GM13976 (cell line): Measurements from ENCODE around the gene R3HDM2.
"Not testable (repeated sequence)": the region's sequence is repeated elsewhere in the genome, so short reads cannot be mapped to it uniquely, and the experiment has no call there.

Experiments used
- DNase-seq: peaks from one replicate; pipeline ENCODE4 v3.0.0; 2012; ENCODE audit warnings: low spot score
- in situ Hi-C: fragments of 300-500 bp; cut with MboI; formaldehyde crosslinking; loops from one replicate; pipeline ENCODE4 v1.12.0; 2022; ENCODE audit warnings: low sequenced_read_pairs, mixed read lengths, inconsistent platforms; ENCODE audit not compliant: unreplicated experiment
- TF ChIP-seq, protein P1 (sequence below): IDR thresholded peaks from 2 replicates; pipeline ENCODE4 v1.5.1; 2012; ENCODE audit warnings: borderline replicate concordance, mild to moderate bottlenecking; ENCODE audit not compliant: insufficient read depth; ENCODE audit errors: extremely low read depth, missing control alignments, control extremely low read depth

Gene R3HDM2

DNA sequence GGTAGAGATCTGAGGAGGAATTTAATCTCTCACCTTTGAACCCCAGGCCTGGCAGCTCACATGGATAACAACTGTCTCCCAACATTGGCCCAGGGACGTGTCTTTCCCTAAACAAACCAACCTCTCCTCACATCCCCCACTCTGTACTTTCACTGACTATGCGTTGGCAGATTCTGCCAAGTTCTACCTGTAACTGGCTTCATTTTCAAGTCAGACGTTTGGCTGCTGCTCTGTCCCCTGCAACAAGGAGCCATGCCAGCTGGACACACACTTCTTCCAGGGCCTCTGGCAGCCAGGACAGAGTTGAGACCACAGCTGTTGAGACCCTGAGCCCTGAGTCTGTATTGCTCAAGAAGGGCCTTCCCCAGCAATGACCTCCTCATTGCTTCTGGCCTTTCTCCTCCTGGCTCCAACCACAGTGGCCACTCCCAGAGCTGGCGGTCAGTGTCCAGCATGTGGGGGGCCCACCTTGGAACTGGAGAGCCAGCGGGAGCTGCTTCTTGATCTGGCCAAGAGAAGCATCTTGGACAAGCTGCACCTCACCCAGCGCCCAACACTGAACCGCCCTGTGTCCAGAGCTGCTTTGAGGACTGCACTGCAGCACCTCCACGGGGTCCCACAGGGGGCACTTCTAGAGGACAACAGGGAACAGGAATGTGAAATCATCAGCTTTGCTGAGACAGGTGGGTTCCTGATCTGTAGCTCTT lies 3.8 kb upstream of the R3HDM2 start, which contains the start of gene INHBC:
TSS of gene INHBC (plus strand) at position 268 of the 707 bp plus-strand sequence. CDS start at position 371, 103 bp downstream.
- DNase-seq = no peak
- TF ChIP-seq, protein P1, sequence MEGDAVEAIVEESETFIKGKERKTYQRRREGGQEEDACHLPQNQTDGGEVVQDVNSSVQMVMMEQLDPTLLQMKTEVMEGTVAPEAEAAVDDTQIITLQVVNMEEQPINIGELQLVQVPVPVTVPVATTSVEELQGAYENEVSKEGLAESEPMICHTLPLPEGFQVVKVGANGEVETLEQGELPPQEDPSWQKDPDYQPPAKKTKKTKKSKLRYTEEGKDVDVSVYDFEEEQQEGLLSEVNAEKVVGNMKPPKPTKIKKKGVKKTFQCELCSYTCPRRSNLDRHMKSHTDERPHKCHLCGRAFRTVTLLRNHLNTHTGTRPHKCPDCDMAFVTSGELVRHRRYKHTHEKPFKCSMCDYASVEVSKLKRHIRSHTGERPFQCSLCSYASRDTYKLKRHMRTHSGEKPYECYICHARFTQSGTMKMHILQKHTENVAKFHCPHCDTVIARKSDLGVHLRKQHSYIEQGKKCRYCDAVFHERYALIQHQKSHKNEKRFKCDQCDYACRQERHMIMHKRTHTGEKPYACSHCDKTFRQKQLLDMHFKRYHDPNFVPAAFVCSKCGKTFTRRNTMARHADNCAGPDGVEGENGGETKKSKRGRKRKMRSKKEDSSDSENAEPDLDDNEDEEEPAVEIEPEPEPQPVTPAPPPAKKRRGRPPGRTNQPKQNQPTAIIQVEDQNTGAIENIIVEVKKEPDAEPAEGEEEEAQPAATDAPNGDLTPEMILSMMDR = no peak
- in situ Hi-C loops = no loop called here

DNA sequence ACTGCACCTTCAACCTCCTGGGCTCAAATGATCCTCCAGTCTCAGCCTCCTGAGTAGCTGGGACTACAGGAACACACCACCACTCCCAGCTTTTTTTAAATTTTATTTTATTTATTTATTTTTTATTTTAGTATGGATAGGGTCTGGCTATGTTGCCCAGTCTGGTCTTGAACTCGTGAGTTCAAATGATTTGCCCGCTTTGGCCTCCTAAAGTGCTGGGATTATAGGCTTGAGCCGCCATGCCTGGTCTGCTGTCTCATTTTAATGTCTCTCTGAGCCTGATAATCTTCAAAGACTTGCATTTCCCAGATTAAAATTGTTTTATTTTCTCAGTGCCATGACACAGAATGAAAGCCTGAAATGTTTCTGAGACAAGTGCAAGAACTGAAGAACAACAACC lies 2.5 kb upstream of the R3HDM2 start:
- in situ Hi-C loops = no loop called here
- TF ChIP-seq, protein P1 = no peak
- no peak for DNase-seq

DNA sequence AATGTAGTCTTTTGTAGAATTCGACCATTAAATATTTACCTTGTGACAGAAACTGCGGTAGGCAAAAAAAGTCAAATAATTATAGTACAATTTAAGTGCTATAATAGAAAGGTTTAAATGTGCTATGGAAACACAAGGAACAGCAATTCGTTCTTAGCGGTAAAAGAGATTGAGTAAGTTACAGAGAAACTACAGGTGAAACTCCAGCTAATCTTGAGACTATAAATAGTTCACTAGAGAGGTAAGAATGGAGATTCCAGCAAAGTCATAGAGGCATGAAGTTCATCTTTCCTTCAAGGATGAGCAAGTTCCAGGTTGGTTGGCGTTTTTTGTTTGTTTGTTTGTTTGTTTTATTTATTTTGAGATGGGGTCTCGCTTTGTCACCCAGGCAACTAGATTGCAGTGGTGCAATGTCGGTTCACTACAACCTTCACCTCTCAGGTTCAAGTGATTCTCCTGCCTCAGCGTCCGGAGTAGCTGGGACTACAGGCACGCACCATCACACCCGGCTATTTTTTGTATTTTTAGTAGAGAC lies 878 bp upstream of the R3HDM2 start:
- in situ Hi-C loops = no loop called here
- TF ChIP-seq, protein P1 = no peak
- DNase-seq = no peak

DNA sequence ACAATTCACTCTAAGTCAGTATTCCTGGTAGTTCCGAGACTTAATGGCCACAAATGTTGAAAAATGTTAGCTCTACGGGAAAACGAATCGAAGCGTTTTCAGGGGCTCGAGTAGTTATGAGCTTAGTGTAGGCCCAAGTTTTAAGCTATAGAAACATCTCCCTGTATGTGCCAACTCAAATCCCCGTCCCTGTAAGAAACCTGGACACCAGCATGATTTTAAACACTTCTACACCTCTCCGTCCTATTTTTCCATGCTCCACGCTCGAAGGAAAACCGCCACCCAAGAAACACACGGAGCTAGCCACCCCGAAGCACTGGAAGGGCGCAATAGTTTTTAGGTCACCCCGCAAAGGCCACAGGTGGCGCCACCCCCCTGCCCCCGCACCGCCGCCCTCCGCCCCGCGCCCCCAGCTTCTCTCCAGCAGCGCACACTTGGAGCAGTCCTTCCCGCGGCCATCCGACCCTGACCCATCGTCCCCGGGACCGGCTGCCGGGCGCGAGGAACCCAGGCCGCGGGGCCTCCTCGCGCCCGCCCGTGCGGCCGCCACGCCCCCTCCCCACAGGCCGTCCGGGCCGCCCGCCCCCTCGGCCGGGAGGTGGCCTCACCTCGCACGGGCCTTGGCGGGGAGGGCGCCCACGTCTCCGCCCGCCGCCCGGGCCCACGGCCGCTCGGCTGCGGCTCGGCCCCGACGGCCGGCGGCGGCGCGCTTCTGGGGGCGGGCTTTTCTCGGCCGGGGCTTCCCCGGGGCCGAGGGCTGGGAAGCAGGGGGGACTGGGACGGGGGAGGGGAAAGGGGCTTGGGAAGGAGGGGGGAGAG lies 522 bp downstream of the R3HDM2 start:
- in situ Hi-C loops = no loop called here
- DNase-seq = no peak
- TF ChIP-seq, protein P1 = no peak

DNA sequence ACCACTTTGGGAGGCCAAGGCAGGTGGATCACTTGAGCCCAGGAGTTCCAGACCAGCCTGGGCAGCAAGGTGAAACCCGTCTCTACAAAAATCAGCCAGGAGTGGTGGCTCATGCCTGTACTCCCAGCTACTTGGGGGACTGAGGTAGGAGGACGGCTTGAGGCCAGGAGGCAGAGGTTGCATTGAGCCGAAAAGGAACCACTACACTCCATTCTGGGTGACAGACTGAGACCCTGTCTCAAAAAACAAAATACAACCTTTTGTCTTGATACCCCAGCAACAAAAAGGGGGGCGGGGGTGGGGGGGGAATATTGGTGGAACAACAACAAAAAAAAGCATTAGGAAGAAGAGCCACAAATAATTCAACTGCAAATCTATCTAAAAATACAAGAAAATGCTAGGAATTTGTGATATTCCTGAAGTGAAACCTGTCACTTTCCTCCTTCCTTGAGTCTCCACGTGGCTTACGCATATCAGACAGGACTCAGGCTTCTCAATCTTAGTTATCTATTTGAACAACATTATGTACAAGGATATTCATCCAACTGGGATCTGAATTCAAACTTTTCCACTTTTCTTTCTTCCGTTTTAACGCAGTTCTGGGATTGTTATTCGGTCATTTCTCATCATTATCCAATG lies 1.3 kb downstream of the R3HDM2 start:
- TF ChIP-seq, protein P1 = no peak
- in situ Hi-C loops = no loop called here
- no peak for DNase-seq

DNA sequence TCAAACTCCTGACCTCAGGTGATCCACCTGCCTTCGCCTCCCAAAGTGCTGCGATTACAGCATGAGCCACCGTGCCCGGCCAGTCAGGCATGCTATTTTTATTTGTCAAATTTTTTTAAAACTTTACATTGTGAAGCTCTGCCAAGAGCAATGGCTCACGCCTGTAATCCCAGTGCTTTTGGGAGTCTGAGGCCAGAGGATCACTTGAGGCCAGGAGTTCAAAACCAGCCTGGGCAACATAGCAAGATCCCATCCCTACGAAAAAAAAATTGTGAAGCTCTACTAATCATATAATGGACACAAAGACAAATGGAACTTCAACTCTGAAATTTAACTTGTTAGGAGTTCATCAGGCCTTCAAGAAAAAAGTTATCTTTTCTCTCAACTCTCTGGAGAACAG lies 1.9 kb downstream of the R3HDM2 start:
- TF ChIP-seq, protein P1 = no peak
- DNase-seq = no peak
- in situ Hi-C loops = no loop called here

DNA sequence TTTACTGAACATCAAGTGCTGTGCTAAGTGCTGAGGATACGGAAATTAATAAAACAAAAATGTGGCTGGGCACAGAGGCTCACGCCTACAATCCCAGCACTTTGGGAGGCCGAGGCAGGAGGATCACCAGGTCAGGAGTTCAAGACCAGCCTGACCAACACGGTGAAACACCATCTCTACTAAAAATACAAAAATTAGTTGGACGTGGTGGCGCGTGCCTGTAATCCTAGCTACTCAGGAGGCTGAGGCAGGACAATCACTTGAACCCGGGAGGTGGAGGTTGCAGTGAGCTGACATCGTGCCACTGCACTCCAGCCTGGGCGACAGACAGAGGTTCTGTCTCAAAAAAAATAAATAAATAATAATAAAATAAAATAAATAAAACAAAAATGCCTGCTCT lies 3.9 kb downstream of the R3HDM2 start:
- in situ Hi-C loops, DNase-seq: not testable (repeated sequence)
